DOHH2 (cell line): ENCODE results near the gene FAM83E.

Source experiments
- H3F3A ChIP-seq: fragments of 200-600 bp; sonication (generic), shearing (Covaris generic); 2 replicates; pipeline ENCODE4 v1.6.0; 2016; ENCODE audit warnings: antibody characterized with exemption, mild to moderate bottlenecking; ENCODE audit not compliant: control insufficient read depth, insufficient read depth
- H3K27ac ChIP-seq: fragments of 200-600 bp; sonication (generic); 2 replicates; pipeline ENCODE4 v1.5.1; 2014; ENCODE audit warnings: low read depth, mild to moderate bottlenecking, low read length, moderate library complexity
- H3K27me3 ChIP-seq: fragments of 200-600 bp; sonication (generic); 2 replicates; pipeline ENCODE4 v1.6.1; 2014; ENCODE audit warnings: mild to moderate bottlenecking, low read length, mixed read lengths; ENCODE audit not compliant: control insufficient read depth
- H3K36me3 ChIP-seq: fragments of 200-600 bp; sonication (generic); 2 replicates; pipeline ENCODE4 v1.6.1; 2014; ENCODE audit warnings: mild to moderate bottlenecking, low read length, moderate library complexity, mixed read lengths; ENCODE audit not compliant: control insufficient read depth
- H3K4me1 ChIP-seq: fragments of 200-600 bp; sonication (generic); 2 replicates; pipeline ENCODE4 v1.6.1; 2014; ENCODE audit warnings: mild to moderate bottlenecking, low read length, mixed read lengths; ENCODE audit not compliant: control insufficient read depth
- H3K4me2 ChIP-seq: fragments of 200-600 bp; sonication (generic); 2 replicates; pipeline ENCODE4 v1.6.0; 2014; ENCODE audit warnings: mild to moderate bottlenecking, low read length, moderate library complexity
- H3K4me3 ChIP-seq: fragments of 200-600 bp; sonication (generic); 2 replicates; pipeline ENCODE4 v1.5.1; 2014; ENCODE audit warnings: mild to moderate bottlenecking, low read length, mixed read lengths
- H3K79me2 ChIP-seq: fragments of 200-600 bp; sonication (generic); 2 replicates; pipeline ENCODE4 v1.6.1; 2014; ENCODE audit warnings: mild to moderate bottlenecking, low read length, mixed read lengths; ENCODE audit not compliant: control insufficient read depth
- H3K9me2 ChIP-seq: fragments of 200-600 bp; sonication (generic); replicated peaks from 2 replicates; pipeline ENCODE4 v1.6.1; 2014; ENCODE audit warnings: mild to moderate bottlenecking, low read length, mixed read lengths; ENCODE audit not compliant: control insufficient read depth
- H3K9me3 ChIP-seq: fragments of 200-600 bp; sonication (generic); 2 replicates; pipeline ENCODE4 v1.6.1; 2014; ENCODE audit warnings: antibody characterized with exemption, low read length, mixed read lengths; ENCODE audit not compliant: control insufficient read depth, insufficient read depth
- H4K20me1 ChIP-seq: fragments of 200-600 bp; sonication (generic); 2 replicates; pipeline ENCODE4 v1.6.0; 2014; ENCODE audit warnings: low read depth, mild to moderate bottlenecking, antibody characterized with exemption, low read length, moderate library complexity; ENCODE audit not compliant: control insufficient read depth, insufficient read depth
- EZH2phosphoT487 ChIP-seq: fragments of 200-600 bp; sonication (generic); IDR thresholded peaks from 2 replicates; pipeline ENCODE4 v1.6.1; 2017; ENCODE audit warnings: borderline replicate concordance, mild to moderate bottlenecking, antibody characterized with exemption, low read length, moderate library complexity, mixed read lengths
- TF ChIP-seq, protein P1 (sequence below): fragments of 200-600 bp; sonication (generic); IDR thresholded peaks from one replicate; pipeline ENCODE4 v1.5.1; 2014; ENCODE audit warnings: antibody characterized with exemption, mild to moderate bottlenecking, low read depth, low read length; ENCODE audit not compliant: poor library complexity, severe bottlenecking

FAM83E gene

GRCh38 chr19:48614436-48615230 is at the start of gene FAM83E:
Gene FAM83E (minus strand): TSS chr19:48615076. CDS start chr19:48613372, 1,704 bp downstream.
- Histone ChIP-seq H3K27me3 (no peaks in the 10 kb centered on the region), H3K79me2 (peaks cover 36% of the 10 kb centered on the region), H3K9me3 (no peaks in the 10 kb centered on the region), H3K4me2 (no peak within 1 kb of the TSS), H3K4me3 (no peak within 1 kb of the TSS), H3K4me1 (peaks cover 16% of the 10 kb centered on the region), H3K36me3 (peaks cover 61% of the 10 kb centered on the region), H3F3A (peaks cover 34% of the 10 kb centered on the region), H3K9me2 (no peaks in the 10 kb centered on the region), H3K27ac (no peak within 1 kb of the TSS), H4K20me1 (peaks cover 23% of the 10 kb centered on the region)
- TF ChIP-seq EZH2phosphoT487 = no peak
- TF ChIP-seq, protein P1, sequence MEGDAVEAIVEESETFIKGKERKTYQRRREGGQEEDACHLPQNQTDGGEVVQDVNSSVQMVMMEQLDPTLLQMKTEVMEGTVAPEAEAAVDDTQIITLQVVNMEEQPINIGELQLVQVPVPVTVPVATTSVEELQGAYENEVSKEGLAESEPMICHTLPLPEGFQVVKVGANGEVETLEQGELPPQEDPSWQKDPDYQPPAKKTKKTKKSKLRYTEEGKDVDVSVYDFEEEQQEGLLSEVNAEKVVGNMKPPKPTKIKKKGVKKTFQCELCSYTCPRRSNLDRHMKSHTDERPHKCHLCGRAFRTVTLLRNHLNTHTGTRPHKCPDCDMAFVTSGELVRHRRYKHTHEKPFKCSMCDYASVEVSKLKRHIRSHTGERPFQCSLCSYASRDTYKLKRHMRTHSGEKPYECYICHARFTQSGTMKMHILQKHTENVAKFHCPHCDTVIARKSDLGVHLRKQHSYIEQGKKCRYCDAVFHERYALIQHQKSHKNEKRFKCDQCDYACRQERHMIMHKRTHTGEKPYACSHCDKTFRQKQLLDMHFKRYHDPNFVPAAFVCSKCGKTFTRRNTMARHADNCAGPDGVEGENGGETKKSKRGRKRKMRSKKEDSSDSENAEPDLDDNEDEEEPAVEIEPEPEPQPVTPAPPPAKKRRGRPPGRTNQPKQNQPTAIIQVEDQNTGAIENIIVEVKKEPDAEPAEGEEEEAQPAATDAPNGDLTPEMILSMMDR = no peak

GRCh38 chr19:48664476-48664875 is 49.6 kb upstream of the FAM83E start:
- peaks cover 14% of the 10 kb centered on the region for H3K4me1 ChIP-seq
- H3K9me2 ChIP-seq = no peaks in the 10 kb centered on the region
- H3K36me3 ChIP-seq = no peaks in the 10 kb centered on the region
- no peak overlapping the region for H3K27ac ChIP-seq
- 0 out of 2 replicates have a peak, but pooled peaks cover 2% of the 10 kb centered on the region for H3F3A ChIP-seq
- no peak overlapping the region for H3K4me3 ChIP-seq
- no peaks in the 10 kb centered on the region for H3K79me2 ChIP-seq
- TF ChIP-seq, protein P1 = no peak
- no peak for TF ChIP-seq EZH2phosphoT487
- H3K9me3 ChIP-seq = peaks cover under 1% of the 10 kb centered on the region; the same call in 1 of the 2 replicates
- H4K20me1 ChIP-seq = no peaks in the 10 kb centered on the region
- no peak overlapping the region for H3K4me2 ChIP-seq
- no peaks in the 10 kb centered on the region for H3K27me3 ChIP-seq

DNA sequence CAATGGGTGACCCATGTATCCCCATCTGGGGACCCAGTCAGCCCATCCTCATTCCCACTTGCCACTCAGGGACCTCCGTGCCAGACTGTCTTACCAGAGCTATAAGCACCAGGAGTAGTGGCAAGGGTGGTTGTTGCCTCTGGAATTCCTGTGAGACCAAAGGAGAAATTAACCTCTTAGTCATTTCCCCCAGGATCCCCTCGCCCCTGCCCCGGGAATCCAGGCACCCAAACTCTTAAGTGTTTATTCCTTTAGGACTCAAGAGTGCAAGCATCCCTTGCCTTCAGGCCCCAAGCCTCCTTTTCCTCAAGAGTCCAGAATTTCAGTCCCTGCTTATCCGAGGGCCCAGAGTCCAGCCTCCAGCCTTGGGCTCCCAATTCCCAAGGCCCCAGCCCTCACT is 48.8 kb upstream of the FAM83E start:
- peaks cover 14% of the 10 kb centered on the region for H3K4me1 ChIP-seq
- H3K4me3 ChIP-seq = no peak overlapping the region
- no peaks in the 10 kb centered on the region for H3K79me2 ChIP-seq
- no peak overlapping the region for H3K27ac ChIP-seq
- H3K27me3 ChIP-seq = no peaks in the 10 kb centered on the region
- H3K9me2 ChIP-seq = no peaks in the 10 kb centered on the region
- no peaks in the 10 kb centered on the region for H3K9me3 ChIP-seq
- no peaks in the 10 kb centered on the region for H4K20me1 ChIP-seq
- 0 out of 2 replicates have a peak, but pooled peaks cover 2% of the 10 kb centered on the region for H3F3A ChIP-seq
- H3K36me3 ChIP-seq = no peaks in the 10 kb centered on the region
- no peak overlapping the region for H3K4me2 ChIP-seq
- TF ChIP-seq EZH2phosphoT487 = no peak
- TF ChIP-seq, protein P1 = no peak
